GM23248 (cell line): ENCODE data around the gene CNTN4. TPM values are rescaled to one million over a fixed set of nuclear protein-coding genes. Genes with fewer than 3 reads are reported as not detected.

Source experiments
- DNase-seq: peaks from one replicate; pipeline ENCODE4 v3.0.0-alpha.2; 2015
- H2AFZ ChIP-seq: fragments of 200-600 bp; sonication (generic); 2 replicates; pipeline ENCODE4 v1.6.1; 2016; ENCODE audit warnings: antibody characterized with exemption
- H3F3A ChIP-seq: fragments of 200-600 bp; sonication (generic); 2 replicates; pipeline ENCODE4 v1.6.1; 2016; ENCODE audit warnings: mild to moderate bottlenecking, antibody characterized with exemption, mixed run types; ENCODE audit not compliant: insufficient read depth
- H3K27ac ChIP-seq: fragments of 200-600 bp; sonication (generic); 2 replicates; pipeline ENCODE4 v1.5.1; 2016; ENCODE audit warnings: mild to moderate bottlenecking
- H3K27me3 ChIP-seq: fragments of 200-600 bp; sonication (generic); replicated peaks from 2 replicates; pipeline ENCODE4 v1.6.1; 2016; ENCODE audit warnings: mild to moderate bottlenecking; ENCODE audit not compliant: insufficient read depth
- H3K36me3 ChIP-seq: fragments of 200-600 bp; sonication (generic); 2 replicates; pipeline ENCODE4 v1.6.1; 2016; ENCODE audit warnings: low read depth, mild to moderate bottlenecking
- H3K4me1 ChIP-seq: fragments of 200-600 bp; sonication (generic); 2 replicates; pipeline ENCODE4 v1.6.1; 2016; ENCODE audit warnings: mild to moderate bottlenecking; ENCODE audit not compliant: insufficient read depth
- H3K4me2 ChIP-seq: fragments of 200-600 bp; sonication (generic); one replicate; pipeline ENCODE4 v1.6.1; 2016; ENCODE audit warnings: mild to moderate bottlenecking; ENCODE audit not compliant: unreplicated experiment
- H3K4me3 ChIP-seq: fragments of 200-600 bp; sonication (generic); 2 replicates; pipeline ENCODE4 v1.5.1; 2016; ENCODE audit warnings: mild to moderate bottlenecking
- H3K79me2 ChIP-seq: fragments of 200-600 bp; sonication (generic); 2 replicates; pipeline ENCODE4 v1.6.1; 2016; ENCODE audit warnings: mild to moderate bottlenecking; ENCODE audit not compliant: insufficient read depth
- H3K9ac ChIP-seq: fragments of 200-600 bp; sonication (generic); 2 replicates; pipeline ENCODE4 v1.6.1; 2016; ENCODE audit warnings: mild to moderate bottlenecking
- H3K9me2 ChIP-seq: fragments of 200-600 bp; sonication (generic); 2 replicates; pipeline ENCODE4 v1.6.1; 2016; ENCODE audit warnings: mixed run types, mild to moderate bottlenecking, moderate library complexity; ENCODE audit not compliant: insufficient read depth
- H3K9me3 ChIP-seq: fragments of 200-600 bp; sonication (generic); one replicate; pipeline ENCODE4 v1.6.1; 2017; ENCODE audit warnings: low read depth
- H4K20me1 ChIP-seq: fragments of 200-600 bp; sonication (generic); 2 replicates; pipeline ENCODE4 v1.6.0; 2016; ENCODE audit not compliant: insufficient read depth
- EZH2 ChIP-seq: fragments of 200-600 bp; sonication (generic); IDR thresholded peaks from 2 replicates; pipeline ENCODE4 v1.6.1; 2018; ENCODE audit warnings: antibody characterized with exemption, mild to moderate bottlenecking; ENCODE audit not compliant: insufficient read depth, poor library complexity, severe bottlenecking
- EZH2phosphoT487 ChIP-seq: fragments of 200-600 bp; sonication (generic); IDR thresholded peaks from 2 replicates; pipeline ENCODE4 v1.6.1; 2018; ENCODE audit warnings: antibody characterized with exemption, moderate library complexity, mild to moderate bottlenecking, low read depth; ENCODE audit not compliant: insufficient read depth
- WGBS, 2 experiments: methylation state at CpG; one replicate each; pipeline ENCODE4 v1.1.6; 2015 to 2017; ENCODE audit warnings: low lambda C conversion rate in 2 of 2, low coverage in 1 of 2; ENCODE audit errors: missing lambda C conversion rate in 2 of 2; 5-methylcytosine and 5-hydroxymethylcytosine counted together
- in situ Hi-C: fragments of 300-500 bp; cut with MboI; formaldehyde crosslinking; loops from 2 replicates; pipeline ENCODE4 v1.15.0; 2020
- polyA plus RNA-seq: library from polyadenylated mRNA; unstranded; fragments of >200 nt; fragmentation: Nextera tagmentation; extraction: Ambion mirVana; gene quantifications from 2 replicates; pipeline ENCODE4 v1.2.1, GENCODE V29; 2016
- total RNA-seq: library from RNA; depleted of rRNA; stranded (reverse); fragments of >200 nt; shearing (Covaris generic); gene quantifications from 2 replicates; pipeline ENCODE4 v1.2.3, GENCODE V29; 2014

Gene CNTN4
- total and polyA plus RNA-seq, 2 experiments from 2014 or later: not detected

DNA sequence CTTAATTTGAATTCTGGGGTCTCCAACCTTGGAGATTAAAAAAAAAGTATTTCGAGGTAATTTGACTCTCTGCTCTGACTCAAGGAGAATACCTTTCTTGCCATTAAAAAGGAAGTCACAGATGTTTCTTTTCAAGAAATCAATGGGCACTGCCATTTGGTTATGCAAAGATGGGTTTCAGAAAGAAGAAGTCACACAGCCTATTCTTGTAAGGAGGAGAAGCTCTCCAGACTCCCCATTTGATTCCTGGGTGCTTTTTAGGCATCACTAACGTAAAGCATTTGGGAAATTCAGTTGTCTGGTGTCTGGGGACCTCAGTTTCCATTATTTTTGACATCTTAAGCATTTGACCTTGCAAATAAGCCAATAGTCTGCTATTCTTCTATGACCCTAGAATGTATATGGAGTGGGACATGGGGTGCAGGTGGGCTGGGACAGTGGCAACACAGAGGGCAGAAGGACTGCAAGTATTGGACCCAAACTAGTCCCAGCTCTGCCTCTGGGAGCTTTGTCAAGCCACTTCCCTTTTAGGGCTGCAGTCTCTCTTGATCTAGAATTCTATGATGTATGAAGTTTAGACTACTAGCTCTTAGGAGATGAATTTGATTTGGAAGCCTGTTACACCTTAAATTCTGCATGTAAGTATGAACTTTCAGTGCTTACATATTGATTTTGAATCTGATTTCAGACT, 983.7 kb downstream of the CNTN4 start:
- Histone ChIP-seq H3K4me1 (no peaks in the 10 kb centered on the region), H3K79me2 (no peaks in the 10 kb centered on the region), H3K9ac (no peak overlapping the region), H3F3A (no peaks in the 10 kb centered on the region), H3K36me3 (no peaks in the 10 kb centered on the region), H3K27me3 (no peaks in the 10 kb centered on the region), H4K20me1 (no peaks in the 10 kb centered on the region), H3K27ac (no peak overlapping the region), H3K4me2 (no peak overlapping the region), H3K9me2 (no peaks in the 10 kb centered on the region), H2AFZ (no peak overlapping the region), H3K4me3 (no peak overlapping the region), H3K9me3 (no peaks in the 10 kb centered on the region)
- TF ChIP-seq EZH2phosphoT487: no peak
- TF ChIP-seq EZH2: no peak
- DNase-seq: no peak
- in situ Hi-C loops: no loop called here
- WGBS, 2 experiments: 8% methylated on average over 2 of the region's 2 CpGs

DNA sequence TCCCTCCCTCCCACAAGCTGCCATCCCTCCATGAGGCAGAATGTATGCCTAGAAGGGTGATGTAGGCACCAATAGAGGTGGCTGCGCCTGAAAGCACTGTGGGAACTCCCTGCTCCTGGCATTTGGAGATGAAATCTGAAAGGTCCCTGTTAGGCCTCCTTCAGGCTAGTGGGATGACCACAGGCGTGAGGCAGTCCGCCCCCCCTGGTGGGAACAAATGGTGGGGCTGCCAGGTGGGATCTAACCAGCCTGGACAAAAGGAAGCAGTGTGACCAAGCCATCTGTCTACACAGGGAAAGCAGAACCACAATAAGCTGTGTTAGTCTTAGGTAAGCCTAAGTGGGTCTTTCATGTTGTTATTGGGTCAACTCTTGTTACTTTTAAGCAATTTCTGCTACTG, 986.2 kb downstream of the CNTN4 start:
- H3K4me2 ChIP-seq: no peak overlapping the region
- H2AFZ ChIP-seq: no peak overlapping the region
- no peaks in the 10 kb centered on the region for H3F3A ChIP-seq
- H3K27ac ChIP-seq: no peak overlapping the region
- H3K36me3 ChIP-seq: no peaks in the 10 kb centered on the region
- in situ Hi-C loops: no loop called here
- no peak overlapping the region for H3K9ac ChIP-seq
- H3K4me1 ChIP-seq: no peaks in the 10 kb centered on the region
- H3K9me3 ChIP-seq: no peaks in the 10 kb centered on the region
- H3K27me3 ChIP-seq: no peaks in the 10 kb centered on the region
- WGBS, 2 experiments: 16 to 39% methylated on average over 3 of the region's 3 CpGs
- H3K9me2 ChIP-seq: no peaks in the 10 kb centered on the region
- no peak overlapping the region for H3K4me3 ChIP-seq
- no peaks in the 10 kb centered on the region for H3K79me2 ChIP-seq
- DNase-seq: no peak
- no peaks in the 10 kb centered on the region for H4K20me1 ChIP-seq
- TF ChIP-seq EZH2: no peak
- TF ChIP-seq EZH2phosphoT487: no peak

DNA sequence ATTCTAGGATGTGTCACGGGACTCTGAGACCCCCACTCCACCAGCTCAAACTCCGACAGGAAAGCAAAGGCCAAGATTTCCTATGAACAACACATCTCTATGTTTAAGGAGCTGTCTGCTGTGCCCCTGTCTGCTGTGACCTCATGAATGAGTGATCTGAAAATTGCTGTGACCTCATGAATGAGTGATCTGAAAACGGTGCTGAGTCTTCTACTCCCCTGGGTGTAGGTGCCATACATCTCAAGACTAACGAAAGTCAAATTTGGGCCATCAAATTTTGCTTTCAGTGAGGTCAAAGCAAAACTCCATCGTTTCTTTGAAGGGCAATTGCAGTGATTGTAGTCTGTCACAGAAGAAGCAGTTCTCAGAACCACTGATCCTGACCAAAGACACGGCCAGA, 987.1 kb downstream of the CNTN4 start:
- TF ChIP-seq EZH2 (no peak), EZH2phosphoT487 (no peak)
- H3K9ac ChIP-seq: no peak overlapping the region
- H3K27me3 ChIP-seq: no peaks in the 10 kb centered on the region
- no peaks in the 10 kb centered on the region for H4K20me1 ChIP-seq
- no peaks in the 10 kb centered on the region for H3K36me3 ChIP-seq
- H3K4me2 ChIP-seq: no peak overlapping the region
- H3K27ac ChIP-seq: no peak overlapping the region
- H3K4me3 ChIP-seq: no peak overlapping the region
- no peaks in the 10 kb centered on the region for H3K4me1 ChIP-seq
- H3F3A ChIP-seq: no peaks in the 10 kb centered on the region
- H2AFZ ChIP-seq: no peak overlapping the region
- 8 to 11% methylated on average over 6 of the region's 6 CpGs for WGBS, 2 experiments
- no peaks in the 10 kb centered on the region for H3K9me2 ChIP-seq
- DNase-seq: no peak
- in situ Hi-C loops: no loop called here
- H3K79me2 ChIP-seq: no peaks in the 10 kb centered on the region
- no peaks in the 10 kb centered on the region for H3K9me3 ChIP-seq

DNA sequence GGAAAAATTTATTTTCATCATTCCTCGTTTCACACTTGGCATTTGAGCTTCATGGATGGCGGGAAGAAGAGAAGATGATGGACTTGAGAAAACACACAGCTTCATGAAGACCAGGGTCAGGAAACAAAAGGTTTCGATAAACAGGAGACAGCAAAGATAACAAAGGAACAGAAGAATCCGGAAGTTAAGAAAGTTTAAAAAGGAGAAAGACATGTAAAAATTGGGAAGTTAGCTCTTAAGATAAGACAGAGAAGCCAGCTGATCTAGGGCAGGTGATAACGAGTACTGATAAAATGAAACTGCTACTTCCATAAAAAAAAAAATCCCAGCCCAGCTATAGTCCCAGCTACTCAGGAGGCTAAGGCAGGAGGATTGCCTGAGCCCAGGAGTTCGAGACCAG, 987.6 kb downstream of the CNTN4 start:
- WGBS, 2 experiments: 21% methylated on average over 6 of the region's 6 CpGs
- no peaks in the 10 kb centered on the region for H3K79me2 ChIP-seq
- no peak overlapping the region for H3K4me2 ChIP-seq
- H3K27ac ChIP-seq: no peak overlapping the region
- no peak for DNase-seq
- no peak overlapping the region for H3K4me3 ChIP-seq
- H3K9me3 ChIP-seq: no peaks in the 10 kb centered on the region
- no peak for TF ChIP-seq EZH2phosphoT487
- no peak for TF ChIP-seq EZH2
- no peaks in the 10 kb centered on the region for H3K36me3 ChIP-seq
- in situ Hi-C loops: no loop called here
- H3K9ac ChIP-seq: no peak overlapping the region
- H2AFZ ChIP-seq: no peak overlapping the region
- no peaks in the 10 kb centered on the region for H3K9me2 ChIP-seq
- H4K20me1 ChIP-seq: no peaks in the 10 kb centered on the region
- H3K27me3 ChIP-seq: no peaks in the 10 kb centered on the region
- no peaks in the 10 kb centered on the region for H3K4me1 ChIP-seq
- H3F3A ChIP-seq: no peaks in the 10 kb centered on the region

DNA sequence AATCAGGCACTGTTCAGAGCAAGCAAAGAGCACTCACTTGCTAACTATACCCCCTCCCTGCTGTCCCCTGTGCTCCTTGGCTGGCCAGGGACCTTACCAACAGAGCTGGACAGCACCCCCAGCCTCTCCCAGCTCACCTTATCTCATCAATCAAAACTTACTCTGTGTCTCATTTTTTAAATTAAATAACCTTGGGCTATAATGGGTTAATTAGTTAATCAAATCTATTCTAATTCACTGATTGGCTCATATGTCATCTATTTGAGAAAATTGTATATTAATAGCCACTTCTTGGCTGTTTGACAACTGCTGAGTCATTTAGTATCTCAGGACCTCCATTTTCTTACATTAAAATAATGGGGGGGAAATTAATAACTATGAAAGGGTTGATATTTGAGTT, 988.6 kb downstream of the CNTN4 start:
- no peaks in the 10 kb centered on the region for H3K4me1 ChIP-seq
- no peaks in the 10 kb centered on the region for H4K20me1 ChIP-seq
- no peak overlapping the region for H3K4me2 ChIP-seq
- H2AFZ ChIP-seq: no peak overlapping the region
- H3K27ac ChIP-seq: no peak overlapping the region
- H3F3A ChIP-seq: no peaks in the 10 kb centered on the region
- H3K79me2 ChIP-seq: no peaks in the 10 kb centered on the region
- H3K9ac ChIP-seq: no peak overlapping the region
- no peaks in the 10 kb centered on the region for H3K36me3 ChIP-seq
- no peak for DNase-seq
- no peaks in the 10 kb centered on the region for H3K9me2 ChIP-seq
- no peaks in the 10 kb centered on the region for H3K27me3 ChIP-seq
- in situ Hi-C loops: no loop called here
- H3K9me3 ChIP-seq: no peaks in the 10 kb centered on the region
- TF ChIP-seq EZH2phosphoT487: no peak
- no peak for TF ChIP-seq EZH2
- H3K4me3 ChIP-seq: no peak overlapping the region
